Measurements from ENCODE around the gene TXN2. TPM values are rescaled to one million over a fixed set of nuclear protein-coding genes. Genes with fewer than 3 reads are reported as not detected.

TXN2 gene
- total RNA-seq, 1 experiment from 2014 or later, result 95.1 TPM

DNA sequence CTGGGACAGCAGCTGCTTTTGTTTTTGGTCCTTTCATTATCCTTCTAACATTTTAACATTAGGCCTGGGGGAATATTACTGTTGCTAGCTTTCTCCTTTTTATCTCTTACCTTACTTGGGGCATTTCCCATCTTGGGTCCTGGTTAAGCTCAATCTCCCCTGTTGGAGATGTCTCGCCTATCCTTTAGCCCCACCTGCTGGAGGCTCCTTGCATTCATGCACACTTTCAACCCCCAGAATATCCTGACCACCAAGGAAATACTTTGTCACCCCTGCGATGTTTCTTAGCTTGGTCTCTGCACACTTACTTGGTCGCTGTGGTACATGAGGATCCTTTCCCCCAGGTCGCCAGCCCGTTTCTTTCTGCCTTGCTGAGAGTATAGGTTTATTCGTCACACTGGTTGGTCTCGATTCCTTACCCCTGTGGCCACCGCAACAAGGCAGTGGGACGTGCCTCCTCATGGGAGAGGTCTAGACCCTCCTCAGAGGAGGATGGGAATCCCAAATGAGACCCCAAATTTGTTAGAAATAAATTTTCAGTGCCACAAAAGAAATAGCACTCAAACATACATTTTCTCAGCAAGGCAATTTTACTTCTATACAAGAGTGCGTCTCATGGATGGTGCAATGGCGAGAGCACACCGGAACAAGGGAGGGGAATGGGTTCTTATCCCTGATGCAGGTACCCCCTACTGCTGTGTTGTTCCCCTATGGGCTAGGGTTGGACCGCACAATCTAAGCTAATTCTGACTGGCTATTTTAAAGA, 5.4 kb upstream of the TXN2 start:
- Histone ChIP-seq H4K20me1 (ENCODE audit: insufficient read depth) (no peaks in the 10 kb centered on the region), H3K27ac (no peak overlapping the region), H3K4me1 (replicated peaks; ENCODE audit: insufficient read depth) (peaks cover 30% of the 10 kb centered on the region), H3K4me2 (no peak overlapping the region), H3K9me2 (ENCODE audit: insufficient read depth) (no peaks in the 10 kb centered on the region), H3F3A (ENCODE audit: insufficient read depth, low read depth) (peaks cover 44% of the 10 kb centered on the region), H3K4me3 (no peak overlapping the region), H3K36me3 (ENCODE audit: low read depth) (peaks cover 32% of the 10 kb centered on the region), H2AFZ (no peak overlapping the region), H3K27me3 (ENCODE audit: insufficient read depth, low read depth) (no peaks in the 10 kb centered on the region), H3K9me3 (ENCODE audit: insufficient read depth, low read depth) (peaks cover 17% of the 10 kb centered on the region; the same call in 1 of the 2 replicates), H3K79me2 (ENCODE audit: low read depth) (0 out of 2 replicates have a peak, but pooled peaks cover 5% of the 10 kb centered on the region)
- TF ChIP-seq EZH2 (IDR thresholded peaks at IDR 0.05; ENCODE audit: low read depth), result no peak
- TF ChIP-seq, protein P1, sequence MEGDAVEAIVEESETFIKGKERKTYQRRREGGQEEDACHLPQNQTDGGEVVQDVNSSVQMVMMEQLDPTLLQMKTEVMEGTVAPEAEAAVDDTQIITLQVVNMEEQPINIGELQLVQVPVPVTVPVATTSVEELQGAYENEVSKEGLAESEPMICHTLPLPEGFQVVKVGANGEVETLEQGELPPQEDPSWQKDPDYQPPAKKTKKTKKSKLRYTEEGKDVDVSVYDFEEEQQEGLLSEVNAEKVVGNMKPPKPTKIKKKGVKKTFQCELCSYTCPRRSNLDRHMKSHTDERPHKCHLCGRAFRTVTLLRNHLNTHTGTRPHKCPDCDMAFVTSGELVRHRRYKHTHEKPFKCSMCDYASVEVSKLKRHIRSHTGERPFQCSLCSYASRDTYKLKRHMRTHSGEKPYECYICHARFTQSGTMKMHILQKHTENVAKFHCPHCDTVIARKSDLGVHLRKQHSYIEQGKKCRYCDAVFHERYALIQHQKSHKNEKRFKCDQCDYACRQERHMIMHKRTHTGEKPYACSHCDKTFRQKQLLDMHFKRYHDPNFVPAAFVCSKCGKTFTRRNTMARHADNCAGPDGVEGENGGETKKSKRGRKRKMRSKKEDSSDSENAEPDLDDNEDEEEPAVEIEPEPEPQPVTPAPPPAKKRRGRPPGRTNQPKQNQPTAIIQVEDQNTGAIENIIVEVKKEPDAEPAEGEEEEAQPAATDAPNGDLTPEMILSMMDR (conservative IDR thresholded peaks at IDR 0.05), result peak; percentile 68
- DNase-seq, result no peak
- no TSS peak for BruUV-seq (replicated peaks)
- CTCF ChIA-PET, result interaction anchor here (0.5 to 0.9 kb wide), 3 partner anchors 168 to 520 kb away, joined by 3 to 4 read pairs (median 3); no protein-coding TSS in a partner anchor
- intact Hi-C loops (cut with micrococcal nuclease; ENCODE audit: unreplicated experiment), result no loop called here
- POLR2A ChIA-PET (ENCODE audit: unreplicated experiment), result interaction anchor here (0.6 kb wide), 1 partner anchor 434 kb away, joined by 4 read pairs; no protein-coding TSS in a partner anchor

DNA sequence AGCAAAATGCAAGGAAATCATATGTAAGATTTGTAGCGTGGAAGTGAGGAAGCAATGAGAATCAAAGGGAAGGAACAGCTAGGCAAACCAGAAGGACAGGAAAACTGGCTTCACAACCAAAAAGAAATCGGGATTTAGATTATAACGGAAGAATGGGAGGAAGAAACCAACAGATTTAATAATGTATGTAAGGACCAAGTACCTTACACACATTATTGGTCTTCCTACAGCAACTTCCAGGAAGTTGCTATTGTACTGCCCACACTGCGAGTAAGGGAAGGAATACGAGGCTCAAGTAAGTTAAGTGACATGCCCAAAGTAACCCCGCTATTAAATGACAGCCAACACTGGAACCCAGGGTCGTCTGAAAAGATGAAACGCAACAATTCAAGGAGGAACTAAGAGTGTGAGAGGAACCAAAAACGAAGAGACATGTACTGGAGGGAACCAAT, 473 bp downstream of the TXN2 start:
- Histone ChIP-seq H2AFZ (peak overlapping the region; percentile 87), H3K36me3 (ENCODE audit: low read depth) (peaks cover 13% of the 10 kb centered on the region; the same call in 1 of the 2 replicates), H3K9me2 (ENCODE audit: insufficient read depth) (no peaks in the 10 kb centered on the region), H4K20me1 (ENCODE audit: insufficient read depth) (no peaks in the 10 kb centered on the region), H3K4me2 (peak overlapping the region; percentile 88), H3K9me3 (ENCODE audit: insufficient read depth, low read depth) (no peaks in the 10 kb centered on the region), H3K79me2 (ENCODE audit: low read depth) (peaks cover 22% of the 10 kb centered on the region), H3F3A (ENCODE audit: insufficient read depth, low read depth) (peaks cover 36% of the 10 kb centered on the region), H3K27me3 (ENCODE audit: insufficient read depth, low read depth) (no peaks in the 10 kb centered on the region), H3K4me1 (replicated peaks; ENCODE audit: insufficient read depth) (peaks cover 38% of the 10 kb centered on the region), H3K27ac (peak overlapping the region; percentile 95), H3K4me3 (peak overlapping the region; percentile 70)
- POLR2A ChIA-PET (ENCODE audit: unreplicated experiment), result interaction anchor here (0.6 to 1.4 kb wide), 3 partner anchors 16 to 573 kb away, joined by 3 to 6 read pairs (median 4); no protein-coding TSS in a partner anchor
- intact Hi-C loops (cut with micrococcal nuclease; ENCODE audit: unreplicated experiment), result loop anchor here (5.0 kb wide), 1 partner anchor 46 kb away; the partner anchor contains the start of gene EIF3D
- CTCF ChIA-PET, result no interaction called here
- DNase-seq, result no peak
- TF ChIP-seq, protein P1 (conservative IDR thresholded peaks at IDR 0.05), result no peak
- TF ChIP-seq EZH2 (IDR thresholded peaks at IDR 0.05; ENCODE audit: low read depth), result no peak
- BruUV-seq (replicated peaks), result no TSS peak

DNA sequence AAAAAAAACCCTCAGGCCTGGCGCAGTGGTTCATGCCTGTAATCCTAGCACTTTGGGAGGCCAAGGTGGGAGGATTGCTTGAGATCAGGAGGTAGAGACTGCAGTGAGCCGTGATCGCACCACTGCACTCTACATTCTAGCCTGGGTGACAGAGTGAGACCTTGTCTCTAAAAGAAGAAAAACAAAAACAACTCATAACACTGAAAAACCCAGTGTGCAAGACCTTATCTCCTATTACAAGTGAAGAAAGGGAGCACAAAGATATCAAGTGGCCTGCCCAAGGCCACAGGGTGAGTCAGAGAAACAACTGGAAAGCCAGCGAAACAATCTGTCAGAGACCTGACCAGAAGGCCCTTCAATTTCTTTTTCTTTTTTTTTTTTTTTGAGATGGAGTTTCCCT, 2.5 kb downstream of the TXN2 start:
- intact Hi-C loops (cut with micrococcal nuclease; ENCODE audit: unreplicated experiment), result no loop called here
- peaks cover 22% of the 10 kb centered on the region for H3K79me2 ChIP-seq (ENCODE audit: low read depth)
- no peak for DNase-seq
- no peaks in the 10 kb centered on the region for H4K20me1 ChIP-seq (ENCODE audit: insufficient read depth)
- H3K4me2 ChIP-seq, result no peak overlapping the region
- H3K9me3 ChIP-seq (ENCODE audit: insufficient read depth, low read depth), result no peaks in the 10 kb centered on the region
- no peak overlapping the region for H2AFZ ChIP-seq
- no TSS peak for BruUV-seq (replicated peaks)
- peaks cover 25% of the 10 kb centered on the region for H3K36me3 ChIP-seq (ENCODE audit: low read depth)
- TF ChIP-seq, protein P1 (conservative IDR thresholded peaks at IDR 0.05), result no peak
- TF ChIP-seq EZH2 (IDR thresholded peaks at IDR 0.05; ENCODE audit: low read depth), result no peak
- ChIA-PET POLR2A (ENCODE audit: unreplicated experiment) (no interaction called here), CTCF (no interaction called here)
- no peaks in the 10 kb centered on the region for H3K9me2 ChIP-seq (ENCODE audit: insufficient read depth)
- peaks cover 20% of the 10 kb centered on the region for H3K4me1 ChIP-seq (replicated peaks; ENCODE audit: insufficient read depth)
- no peaks in the 10 kb centered on the region for H3K27me3 ChIP-seq (ENCODE audit: insufficient read depth, low read depth)
- H3F3A ChIP-seq (ENCODE audit: insufficient read depth, low read depth), result peaks cover 23% of the 10 kb centered on the region
- H3K4me3 ChIP-seq, result no peak overlapping the region
- no peak overlapping the region for H3K27ac ChIP-seq
